GM06990 (cell line): Measurements from ENCODE around the gene TNFSF18.

ENCODE experiments used
- DNase-seq: peaks from one replicate; pipeline ENCODE4 v3.0.0-alpha.2; 2011; ENCODE audit not compliant: insufficient read length; ENCODE audit errors: extremely low read depth
- H3K27me3 ChIP-seq: replicated peaks from 2 replicates; pipeline ENCODE4 v1.6.0; 2011; ENCODE audit warnings: low read length; ENCODE audit not compliant: control insufficient read depth, insufficient read depth
- H3K36me3 ChIP-seq: 2 replicates; pipeline ENCODE4 v1.5.1; 2011; ENCODE audit warnings: low read length; ENCODE audit not compliant: control insufficient read depth, insufficient read depth
- H3K4me3 ChIP-seq: replicated peaks from 2 replicates; pipeline ENCODE4 v1.5.1; 2011; ENCODE audit warnings: low read depth, mild to moderate bottlenecking, control low read depth, low read length
- TF ChIP-seq, protein P1 (sequence below): IDR thresholded peaks from 2 replicates; pipeline ENCODE4 v1.5.1; 2011; ENCODE audit warnings: low read length, control low read depth, mild to moderate bottlenecking, inconsistent platforms; ENCODE audit not compliant: insufficient read depth, poor library complexity, severe bottlenecking

Gene TNFSF18

GRCh38 chr1:173002891-173003838 lies 47.6 kb downstream of the TNFSF18 start:
- Histone ChIP-seq H3K4me3 (no peak overlapping the region), H3K27me3 (no peaks in the 10 kb centered on the region), H3K36me3 (no peaks in the 10 kb centered on the region)
- TF ChIP-seq, protein P1, sequence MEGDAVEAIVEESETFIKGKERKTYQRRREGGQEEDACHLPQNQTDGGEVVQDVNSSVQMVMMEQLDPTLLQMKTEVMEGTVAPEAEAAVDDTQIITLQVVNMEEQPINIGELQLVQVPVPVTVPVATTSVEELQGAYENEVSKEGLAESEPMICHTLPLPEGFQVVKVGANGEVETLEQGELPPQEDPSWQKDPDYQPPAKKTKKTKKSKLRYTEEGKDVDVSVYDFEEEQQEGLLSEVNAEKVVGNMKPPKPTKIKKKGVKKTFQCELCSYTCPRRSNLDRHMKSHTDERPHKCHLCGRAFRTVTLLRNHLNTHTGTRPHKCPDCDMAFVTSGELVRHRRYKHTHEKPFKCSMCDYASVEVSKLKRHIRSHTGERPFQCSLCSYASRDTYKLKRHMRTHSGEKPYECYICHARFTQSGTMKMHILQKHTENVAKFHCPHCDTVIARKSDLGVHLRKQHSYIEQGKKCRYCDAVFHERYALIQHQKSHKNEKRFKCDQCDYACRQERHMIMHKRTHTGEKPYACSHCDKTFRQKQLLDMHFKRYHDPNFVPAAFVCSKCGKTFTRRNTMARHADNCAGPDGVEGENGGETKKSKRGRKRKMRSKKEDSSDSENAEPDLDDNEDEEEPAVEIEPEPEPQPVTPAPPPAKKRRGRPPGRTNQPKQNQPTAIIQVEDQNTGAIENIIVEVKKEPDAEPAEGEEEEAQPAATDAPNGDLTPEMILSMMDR = no peak
- DNase-seq = no peak

DNA sequence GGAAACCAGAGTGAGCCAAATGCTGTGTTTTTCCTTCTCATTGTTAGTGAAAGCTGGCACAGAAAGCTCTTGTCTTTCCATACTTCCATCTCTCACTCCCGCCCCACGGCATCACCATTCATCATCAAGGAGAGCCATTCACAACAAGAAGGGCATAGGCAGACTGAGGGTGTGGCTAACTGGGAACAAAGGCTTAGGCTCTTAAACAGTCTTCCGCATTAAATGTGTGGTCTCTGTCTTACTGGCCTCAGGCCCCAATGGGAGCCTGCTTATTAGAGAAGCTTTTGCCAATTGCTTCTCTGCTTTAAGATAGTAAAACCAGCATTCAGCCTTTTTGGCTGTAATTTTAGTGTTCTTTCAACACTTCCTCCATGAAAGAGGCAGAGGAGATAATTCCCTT lies 51.4 kb downstream of the TNFSF18 start:
- no peak for DNase-seq
- H3K36me3 ChIP-seq = no peaks in the 10 kb centered on the region
- H3K27me3 ChIP-seq = no peaks in the 10 kb centered on the region
- no peak overlapping the region for H3K4me3 ChIP-seq
- TF ChIP-seq, protein P1 = no peak

GRCh38 chr1:172997941-172998361 lies 52.8 kb downstream of the TNFSF18 start:
- H3K4me3 ChIP-seq = no peak overlapping the region
- H3K36me3 ChIP-seq = no peaks in the 10 kb centered on the region
- no peaks in the 10 kb centered on the region for H3K27me3 ChIP-seq
- DNase-seq = no peak
- TF ChIP-seq, protein P1 = no peak

DNA sequence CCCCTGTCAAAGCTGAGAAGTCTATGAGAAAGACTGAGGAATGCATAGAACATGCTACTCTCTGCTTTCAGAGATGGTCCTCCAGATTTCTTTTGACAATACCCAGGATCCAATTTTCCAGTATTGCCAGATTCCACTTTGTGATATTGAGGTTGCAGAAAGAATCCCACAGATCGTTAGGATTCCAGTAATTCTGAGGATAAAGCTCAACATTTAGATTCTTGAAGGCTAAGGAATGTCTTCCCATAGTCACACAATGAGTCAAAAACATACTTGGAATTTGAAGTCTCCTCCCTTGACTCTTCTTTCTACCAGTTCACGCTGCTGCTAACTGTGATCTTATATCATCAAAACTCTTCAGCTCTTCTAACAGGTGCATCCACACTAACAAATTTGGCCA lies 57.1 kb downstream of the TNFSF18 start:
- TF ChIP-seq, protein P1 = no peak
- H3K36me3 ChIP-seq = no peaks in the 10 kb centered on the region
- no peaks in the 10 kb centered on the region for H3K27me3 ChIP-seq
- H3K4me3 ChIP-seq = no peak overlapping the region
- no peak for DNase-seq

DNA sequence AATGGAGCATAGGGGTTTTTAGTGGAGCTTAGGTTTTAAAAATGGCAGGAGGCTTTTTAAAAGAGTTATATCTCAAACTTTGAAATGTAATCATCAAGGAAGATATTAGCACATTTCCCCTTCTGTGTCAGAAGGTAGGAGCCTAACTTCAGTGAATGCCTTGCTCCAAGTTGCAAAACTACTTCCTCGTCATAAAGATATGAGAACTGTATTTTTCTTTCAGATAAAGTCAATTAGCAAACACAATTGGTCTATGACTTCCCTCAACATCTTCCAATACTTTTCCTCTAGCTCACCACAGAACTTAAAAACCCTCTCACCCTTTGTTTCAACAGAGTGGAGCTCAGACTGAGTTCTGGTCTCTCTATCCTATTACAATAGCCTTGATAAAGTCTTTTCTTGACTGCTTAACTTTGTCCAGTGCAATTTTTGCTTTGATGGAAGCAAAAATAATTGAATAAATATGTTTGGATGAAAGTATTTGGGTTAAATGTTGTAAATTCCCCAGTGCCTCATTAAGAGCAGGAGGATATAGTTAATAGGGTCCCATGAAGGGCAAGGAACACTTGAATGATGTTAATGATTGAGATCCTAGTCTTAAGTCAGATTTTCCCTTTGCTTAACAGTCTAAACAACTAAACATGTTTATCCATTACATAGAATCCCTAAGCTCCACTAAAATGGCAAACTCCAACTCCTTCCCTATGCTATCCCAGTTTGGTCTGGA lies 58.9 kb downstream of the TNFSF18 start:
- TF ChIP-seq, protein P1 = no peak
- Histone ChIP-seq H3K27me3 (no peaks in the 10 kb centered on the region), H3K36me3 (no peaks in the 10 kb centered on the region), H3K4me3 (no peak overlapping the region)
- DNase-seq = no peak
